Measurements from ENCODE around the gene EPHA1.

The EPHA1 gene

GRCh38 chr7:143408686-143409561, at the start of gene EPHA1:
Gene EPHA1, minus strand, starts transcription at chr7:143408856. Its CDS starts 51 bp downstream, at chr7:143408805.
- DNase-seq = peak; percentile 89

- DNase-seq = no peak
Observed at GRCh38 chr7:143458263-143458662, 49.6 kb upstream of the EPHA1 start.

GRCh38 chr7:143456992-143457793, 48.5 kb upstream of the EPHA1 start:
- DNase-seq = no peak

- DNase-seq = no peak
Observed at GRCh38 chr7:143455942-143456341, 47.3 kb upstream of the EPHA1 start.

- DNase-seq = no peak
Observed at GRCh38 chr7:143455491-143455890, 46.8 kb upstream of the EPHA1 start.

GRCh38 chr7:143454091-143454680, 45.5 kb upstream of the EPHA1 start:
- DNase-seq = no peak

- no peak for DNase-seq
Observed at GRCh38 chr7:143452495-143452894, 43.8 kb upstream of the EPHA1 start.

- no peak for DNase-seq
Observed at GRCh38 chr7:143451746-143452145, 43.1 kb upstream of the EPHA1 start.

GRCh38 chr7:143451122-143451521, 42.5 kb upstream of the EPHA1 start:
- no peak for DNase-seq

- no peak for DNase-seq
Observed at GRCh38 chr7:143449793-143450192, 41.1 kb upstream of the EPHA1 start.

GRCh38 chr7:143448429-143448828, 39.8 kb upstream of the EPHA1 start:
- DNase-seq = no peak

GRCh38 chr7:143447466-143447865, 38.8 kb upstream of the EPHA1 start:
- no peak for DNase-seq

GRCh38 chr7:143444785-143445184, 36.1 kb upstream of the EPHA1 start:
- no peak for DNase-seq

- no peak for DNase-seq
Observed at GRCh38 chr7:143444063-143444782, 35.6 kb upstream of the EPHA1 start.

- DNase-seq = no peak
Observed at GRCh38 chr7:143443153-143443552, 34.5 kb upstream of the EPHA1 start, which contains the start of gene TAS2R60. Gene TAS2R60, plus strand, starts transcription at chr7:143443453. Its CDS starts 0 bp downstream, at chr7:143443453.

- no peak for DNase-seq
Observed at GRCh38 chr7:143439866-143440265, 31.2 kb upstream of the EPHA1 start.

- DNase-seq = no peak
Observed at GRCh38 chr7:143437578-143437977, 28.9 kb upstream of the EPHA1 start.

GRCh38 chr7:143436325-143436946, 27.8 kb upstream of the EPHA1 start:
- no peak for DNase-seq

- peak; percentile 32 for DNase-seq
Observed at GRCh38 chr7:143435266-143435665, 26.6 kb upstream of the EPHA1 start.

GRCh38 chr7:143434660-143435059, 26.0 kb upstream of the EPHA1 start:
- DNase-seq = peak; percentile 75

GRCh38 chr7:143433759-143434158, 25.1 kb upstream of the EPHA1 start:
- no peak for DNase-seq

- DNase-seq = no peak
Observed at GRCh38 chr7:143431109-143431508, 22.5 kb upstream of the EPHA1 start.

All from DMS79 treated with DMSO at 0.1 percent for 48 hours (cell line).